NT2/D1 (cell line): ENCODE measurements around the gene PHOSPHO1.

Experiments
- SUZ12 ChIP-seq: IDR thresholded peaks from 2 replicates; pipeline ENCODE4 v1.6.1; 2011; ENCODE audit not compliant: insufficient read length, insufficient read depth; ENCODE audit errors: extremely low read depth
- YY1 ChIP-seq: IDR thresholded peaks from 2 replicates; pipeline ENCODE4 v1.6.1; 2011; ENCODE audit not compliant: insufficient read length, insufficient read depth

DNA sequence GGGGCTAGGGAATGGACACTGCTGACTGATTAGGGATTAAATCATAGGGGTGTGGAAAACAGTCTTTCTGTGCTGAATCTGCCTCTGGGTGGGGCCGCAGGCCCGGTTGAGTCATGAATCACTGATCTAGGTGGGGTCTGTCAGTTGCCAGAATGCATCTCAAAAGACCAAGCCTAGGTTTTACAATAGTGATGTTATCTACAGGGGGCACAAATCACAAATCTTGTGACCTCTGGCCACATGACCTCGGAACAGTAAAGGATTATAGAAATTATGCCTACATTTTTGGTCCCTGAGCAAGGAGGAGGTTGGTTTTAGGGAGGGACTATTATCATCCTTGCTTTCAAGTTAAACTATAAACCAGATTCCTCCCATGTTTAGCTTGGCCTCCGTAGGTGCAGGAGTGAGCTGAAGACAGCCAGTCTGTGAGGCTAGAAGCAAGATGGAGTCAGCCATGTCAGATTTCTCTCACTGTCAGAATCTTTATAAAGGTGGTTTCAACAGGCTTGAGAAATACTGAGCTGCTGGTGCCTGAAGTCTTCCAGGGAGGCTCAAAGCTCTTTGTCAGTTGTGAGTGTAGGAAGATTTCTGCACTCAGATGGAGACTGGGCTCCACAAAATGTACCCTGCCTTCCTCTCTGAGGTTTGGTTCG lies 33.1 kb downstream of the PHOSPHO1 start:
- no peak for TF ChIP-seq YY1
- no peak for TF ChIP-seq SUZ12
